GM19023 (cell line): ENCODE results near the gene JARID2.
"Not testable (repeated sequence)": the region's sequence is repeated elsewhere in the genome, so short reads cannot be mapped to it uniquely, and the experiment has no call there.

Source experiments
- ATAC-seq: cut with Tn5 transposase; IDR thresholded peaks from one replicate; pipeline ENCODE4 v1.9.1; 2021; ENCODE audit warnings: mild to moderate bottlenecking, moderate library complexity; ENCODE audit not compliant: unreplicated experiment

The JARID2 gene

GRCh38 chr6:15305909-15306308 is 60.0 kb downstream of the JARID2 start:
- peak; percentile 31 for ATAC-seq

- no peak for ATAC-seq
These were observed 62.8 kb downstream of the JARID2 start for GRCh38 chr6:15308435-15309213.

- no peak for ATAC-seq
These were observed 63.9 kb downstream of the JARID2 start for GRCh38 chr6:15309611-15310283.

- ATAC-seq, result no peak
These were observed 64.8 kb downstream of the JARID2 start for GRCh38 chr6:15310680-15311079.

- ATAC-seq, result no peak
These were observed 66.6 kb downstream of the JARID2 start for GRCh38 chr6:15312500-15312899.

- ATAC-seq, result no peak
These were observed 67.5 kb downstream of the JARID2 start for GRCh38 chr6:15313367-15313766.

GRCh38 chr6:15316754-15317153 is 70.9 kb downstream of the JARID2 start:
- no peak for ATAC-seq

- no peak for ATAC-seq
These were observed 71.4 kb downstream of the JARID2 start for GRCh38 chr6:15317251-15317650.

- ATAC-seq, result no peak
These were observed 72.3 kb downstream of the JARID2 start for GRCh38 chr6:15317934-15318902.

- ATAC-seq, result no peak
These were observed 73.8 kb downstream of the JARID2 start for GRCh38 chr6:15319677-15320076.

GRCh38 chr6:15320693-15321092 is 74.8 kb downstream of the JARID2 start:
- ATAC-seq, result no peak

GRCh38 chr6:15322184-15322583 is 76.3 kb downstream of the JARID2 start:
- no peak for ATAC-seq

GRCh38 chr6:15322781-15323536 is 77.1 kb downstream of the JARID2 start:
- ATAC-seq, result no peak

- ATAC-seq, result not testable (repeated sequence)
These were observed 77.7 kb downstream of the JARID2 start for GRCh38 chr6:15323611-15324010.

- no peak for ATAC-seq
These were observed 78.6 kb downstream of the JARID2 start for GRCh38 chr6:15324427-15324985.

- ATAC-seq, result no peak
These were observed 79.7 kb downstream of the JARID2 start for GRCh38 chr6:15325540-15325955.

GRCh38 chr6:15326067-15326614 is 80.3 kb downstream of the JARID2 start:
- no peak for ATAC-seq

- ATAC-seq, result no peak
These were observed 81.4 kb downstream of the JARID2 start for GRCh38 chr6:15327271-15327670.

GRCh38 chr6:15329197-15329671 is 83.4 kb downstream of the JARID2 start:
- no peak for ATAC-seq
